Ishikawa (cell line): ENCODE measurements around the gene BLCAP.

Experiments used
- CEBPB ChIP-seq: IDR thresholded peaks from 2 replicates; pipeline ENCODE4 v1.6.1; 2012
- CREB1 ChIP-seq: IDR thresholded peaks from 2 replicates; pipeline ENCODE4 v1.6.1; 2012; ENCODE audit warnings: low read depth
- EGR1 ChIP-seq: IDR thresholded peaks from 2 replicates; pipeline ENCODE4 v1.6.1; 2012
- EP300 ChIP-seq: IDR thresholded peaks from 2 replicates; pipeline ENCODE4 v1.6.1; 2012; ENCODE audit warnings: borderline replicate concordance
- FOXM1 ChIP-seq: IDR thresholded peaks from 2 replicates; pipeline ENCODE4 v1.6.1; 2012; ENCODE audit warnings: low read depth, borderline replicate concordance
- MAX ChIP-seq: IDR thresholded peaks from 2 replicates; pipeline ENCODE4 v1.6.1; 2012
- NFIC ChIP-seq: IDR thresholded peaks from 2 replicates; pipeline ENCODE4 v1.6.1; 2012
- RAD21 ChIP-seq: IDR thresholded peaks from 2 replicates; pipeline ENCODE4 v1.6.1; 2012; ENCODE audit warnings: low read depth
- TAF1 ChIP-seq: IDR thresholded peaks from 2 replicates; pipeline ENCODE4 v1.6.1; 2012; ENCODE audit warnings: low read depth, mild to moderate bottlenecking
- TCF12 ChIP-seq: IDR thresholded peaks from 2 replicates; pipeline ENCODE4 v1.6.1; 2012; ENCODE audit warnings: low read depth
- TEAD4 ChIP-seq: IDR thresholded peaks from 2 replicates; pipeline ENCODE4 v1.6.1; 2012
- USF1 ChIP-seq: IDR thresholded peaks from 2 replicates; pipeline ENCODE4 v1.6.1; 2012
- YY1 ChIP-seq: IDR thresholded peaks from 2 replicates; pipeline ENCODE4 v1.6.1; 2012; ENCODE audit warnings: low read depth
- ZBTB7A ChIP-seq: IDR thresholded peaks from 2 replicates; pipeline ENCODE4 v1.6.1; 2012; ENCODE audit warnings: low read depth
- TF ChIP-seq, protein P1 (sequence below): IDR thresholded peaks from 2 replicates; pipeline ENCODE4 v1.6.1; 2012; ENCODE audit warnings: low read depth, mild to moderate bottlenecking

Gene BLCAP

DNA sequence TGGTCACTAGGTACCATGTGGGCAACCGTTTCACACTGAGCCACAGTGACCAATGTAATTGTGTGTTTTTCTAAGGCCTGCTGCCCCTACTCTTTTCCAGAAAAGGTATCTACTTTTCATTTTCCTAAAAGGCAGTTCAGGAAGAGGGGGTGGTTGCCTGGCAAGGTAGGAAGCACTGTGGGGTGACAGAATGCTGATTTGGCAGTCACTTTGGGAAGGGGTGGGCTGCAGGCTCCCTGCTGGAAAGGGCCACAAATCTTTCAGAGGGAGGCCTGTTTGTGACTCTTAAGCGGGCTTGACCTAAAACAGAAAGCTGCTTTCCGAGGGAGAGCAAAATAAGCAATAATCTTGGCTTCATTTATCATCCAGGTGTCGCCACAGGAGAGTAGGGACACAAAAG lies 11.8 kb downstream of the BLCAP start:
- TF ChIP-seq ZBTB7A (no peak), NFIC (no peak), EP300 (no peak), TCF12 (no peak), YY1 (no peak)

DNA sequence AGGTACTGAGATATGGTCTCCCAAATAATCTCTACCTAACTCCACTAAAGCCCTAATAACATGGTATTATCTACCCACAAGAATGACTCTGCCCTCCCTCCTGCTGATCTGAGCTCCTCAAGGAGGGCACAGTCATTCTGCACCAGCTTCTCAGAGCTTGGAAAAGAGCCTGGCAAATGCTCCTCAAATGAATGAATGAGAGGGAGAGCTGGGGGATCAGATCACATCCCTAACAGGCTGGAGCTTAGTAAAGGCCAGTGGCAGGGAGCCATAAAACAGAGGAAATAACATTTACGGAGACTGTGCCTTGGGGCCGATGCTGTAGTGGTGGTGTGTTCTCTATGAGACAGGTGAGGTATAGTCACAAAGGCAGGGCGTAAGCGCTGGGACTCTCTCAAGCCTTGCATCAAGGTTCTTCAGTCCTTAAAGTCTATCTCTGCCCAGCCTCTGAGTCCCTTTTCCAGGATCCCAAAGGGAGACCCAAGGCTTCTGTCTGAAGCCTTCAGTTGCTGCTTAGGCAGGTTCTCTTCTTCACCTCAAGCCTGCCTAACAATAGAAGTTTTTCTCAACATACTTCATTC lies 13.8 kb downstream of the BLCAP start:
- TF ChIP-seq CREB1 (no peak), CEBPB (no peak)

DNA sequence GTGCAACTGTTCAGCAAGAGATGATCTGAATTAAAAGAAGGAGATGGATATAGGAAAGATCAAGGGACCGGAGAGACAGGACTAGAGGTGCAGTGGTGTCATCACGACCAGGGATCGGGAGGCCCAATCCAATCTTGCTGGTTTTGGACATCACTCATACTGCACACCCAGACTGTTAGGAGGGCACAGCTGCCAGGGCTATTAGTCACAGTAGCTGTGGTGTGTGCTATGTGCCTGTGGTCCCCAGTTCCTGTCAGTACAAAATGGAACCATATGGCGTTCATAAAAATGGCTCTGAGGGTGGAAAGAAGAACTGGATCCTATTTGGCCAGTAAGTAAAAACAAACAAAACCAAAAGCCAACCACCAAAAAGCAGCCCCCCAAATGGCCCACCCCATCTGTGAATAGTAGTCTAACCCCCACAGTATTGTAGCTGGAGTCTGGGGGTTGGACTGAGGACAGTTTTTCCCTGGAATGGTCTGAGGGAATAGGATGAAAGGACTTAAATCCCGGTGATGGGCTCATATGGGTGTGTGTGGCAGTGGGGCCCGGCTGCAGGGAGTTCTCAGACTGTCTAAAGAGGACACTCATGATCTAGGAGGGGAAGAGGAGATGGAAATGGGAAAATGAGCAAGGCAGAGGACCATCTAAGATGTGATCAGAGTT lies 15.9 kb downstream of the BLCAP start:
- TF ChIP-seq NFIC (no peak), ZBTB7A (no peak), EP300 (no peak), MAX (no peak), EGR1 (no peak), USF1 (no peak), CEBPB (no peak)
- TF ChIP-seq, protein P1, sequence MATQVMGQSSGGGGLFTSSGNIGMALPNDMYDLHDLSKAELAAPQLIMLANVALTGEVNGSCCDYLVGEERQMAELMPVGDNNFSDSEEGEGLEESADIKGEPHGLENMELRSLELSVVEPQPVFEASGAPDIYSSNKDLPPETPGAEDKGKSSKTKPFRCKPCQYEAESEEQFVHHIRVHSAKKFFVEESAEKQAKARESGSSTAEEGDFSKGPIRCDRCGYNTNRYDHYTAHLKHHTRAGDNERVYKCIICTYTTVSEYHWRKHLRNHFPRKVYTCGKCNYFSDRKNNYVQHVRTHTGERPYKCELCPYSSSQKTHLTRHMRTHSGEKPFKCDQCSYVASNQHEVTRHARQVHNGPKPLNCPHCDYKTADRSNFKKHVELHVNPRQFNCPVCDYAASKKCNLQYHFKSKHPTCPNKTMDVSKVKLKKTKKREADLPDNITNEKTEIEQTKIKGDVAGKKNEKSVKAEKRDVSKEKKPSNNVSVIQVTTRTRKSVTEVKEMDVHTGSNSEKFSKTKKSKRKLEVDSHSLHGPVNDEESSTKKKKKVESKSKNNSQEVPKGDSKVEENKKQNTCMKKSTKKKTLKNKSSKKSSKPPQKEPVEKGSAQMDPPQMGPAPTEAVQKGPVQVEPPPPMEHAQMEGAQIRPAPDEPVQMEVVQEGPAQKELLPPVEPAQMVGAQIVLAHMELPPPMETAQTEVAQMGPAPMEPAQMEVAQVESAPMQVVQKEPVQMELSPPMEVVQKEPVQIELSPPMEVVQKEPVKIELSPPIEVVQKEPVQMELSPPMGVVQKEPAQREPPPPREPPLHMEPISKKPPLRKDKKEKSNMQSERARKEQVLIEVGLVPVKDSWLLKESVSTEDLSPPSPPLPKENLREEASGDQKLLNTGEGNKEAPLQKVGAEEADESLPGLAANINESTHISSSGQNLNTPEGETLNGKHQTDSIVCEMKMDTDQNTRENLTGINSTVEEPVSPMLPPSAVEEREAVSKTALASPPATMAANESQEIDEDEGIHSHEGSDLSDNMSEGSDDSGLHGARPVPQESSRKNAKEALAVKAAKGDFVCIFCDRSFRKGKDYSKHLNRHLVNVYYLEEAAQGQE: no peak

DNA sequence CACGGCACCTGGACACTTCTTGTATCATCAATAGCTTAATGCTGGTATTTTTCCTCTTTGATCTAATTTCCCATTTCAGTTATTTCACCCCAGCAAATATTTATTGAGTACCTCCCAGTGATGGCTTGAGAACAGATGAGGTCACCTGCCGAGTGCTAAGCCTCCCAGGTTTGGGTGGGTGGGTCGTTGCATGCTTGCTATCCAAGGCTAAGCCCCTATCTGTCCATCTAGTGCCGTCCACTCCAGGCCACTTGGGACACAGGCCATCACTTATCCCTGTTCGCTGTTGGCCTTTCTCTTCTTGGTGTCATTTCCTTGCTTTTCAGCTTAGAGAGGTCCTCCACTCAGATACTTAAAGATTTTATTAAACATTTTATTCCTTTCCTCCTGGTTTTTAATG lies 17.4 kb downstream of the BLCAP start:
- TF ChIP-seq MAX: no peak
- TF ChIP-seq, protein P1: no peak
- TF ChIP-seq EGR1: no peak
- TF ChIP-seq TEAD4: no peak
- TF ChIP-seq RAD21: no peak
- TF ChIP-seq EP300: no peak
- TF ChIP-seq ZBTB7A: no peak
- TF ChIP-seq TAF1: no peak
- TF ChIP-seq CREB1: no peak
- TF ChIP-seq TCF12: no peak
- TF ChIP-seq YY1: no peak
- no peak for TF ChIP-seq CEBPB
- TF ChIP-seq FOXM1: no peak
- TF ChIP-seq NFIC: no peak
- no peak for TF ChIP-seq USF1

- no peak for TF ChIP-seq EGR1
- TF ChIP-seq ZBTB7A: no peak
- no peak for TF ChIP-seq CEBPB
- TF ChIP-seq, protein P1: no peak
- TF ChIP-seq RAD21: no peak
- no peak for TF ChIP-seq FOXM1
These were observed 21.4 kb downstream of the BLCAP start for GRCh38 chr20:37506152-37506725.
